Loucy (cell line): ENCODE data around the gene ITPK1.

Experiments
- EZH2phosphoT487 ChIP-seq: fragments of 200-600 bp; IDR thresholded peaks from 2 replicates; pipeline ENCODE4 v1.6.1; 2018; ENCODE audit warnings: antibody characterized with exemption, mild to moderate bottlenecking, moderate library complexity, borderline replicate concordance
- TF ChIP-seq, protein P1 (sequence below): fragments of 200-600 bp; sonication (generic); conservative IDR thresholded peaks from 2 replicates; pipeline ENCODE4 v1.5.1; 2014; ENCODE audit warnings: mild to moderate bottlenecking, antibody characterized with exemption, low read length

- TF ChIP-seq, protein P1, sequence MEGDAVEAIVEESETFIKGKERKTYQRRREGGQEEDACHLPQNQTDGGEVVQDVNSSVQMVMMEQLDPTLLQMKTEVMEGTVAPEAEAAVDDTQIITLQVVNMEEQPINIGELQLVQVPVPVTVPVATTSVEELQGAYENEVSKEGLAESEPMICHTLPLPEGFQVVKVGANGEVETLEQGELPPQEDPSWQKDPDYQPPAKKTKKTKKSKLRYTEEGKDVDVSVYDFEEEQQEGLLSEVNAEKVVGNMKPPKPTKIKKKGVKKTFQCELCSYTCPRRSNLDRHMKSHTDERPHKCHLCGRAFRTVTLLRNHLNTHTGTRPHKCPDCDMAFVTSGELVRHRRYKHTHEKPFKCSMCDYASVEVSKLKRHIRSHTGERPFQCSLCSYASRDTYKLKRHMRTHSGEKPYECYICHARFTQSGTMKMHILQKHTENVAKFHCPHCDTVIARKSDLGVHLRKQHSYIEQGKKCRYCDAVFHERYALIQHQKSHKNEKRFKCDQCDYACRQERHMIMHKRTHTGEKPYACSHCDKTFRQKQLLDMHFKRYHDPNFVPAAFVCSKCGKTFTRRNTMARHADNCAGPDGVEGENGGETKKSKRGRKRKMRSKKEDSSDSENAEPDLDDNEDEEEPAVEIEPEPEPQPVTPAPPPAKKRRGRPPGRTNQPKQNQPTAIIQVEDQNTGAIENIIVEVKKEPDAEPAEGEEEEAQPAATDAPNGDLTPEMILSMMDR, result no peak
- no peak for TF ChIP-seq EZH2phosphoT487
Measured at GRCh38 chr14:92922883-92923743, 192.6 kb downstream of the ITPK1 start, which contains the start of gene CHGA.
